HepG2 (cell line): Measurements from ENCODE around the gene INHBB. TPM values are rescaled to one million over a fixed set of nuclear protein-coding genes. Genes with fewer than 3 reads are reported as not detected.
A peak's percentile ranks its signal among the peaks of the same experiment; 100 is the strongest.

Experiments used
- AGO1 ChIP-seq: fragments of 200-400 bp; formaldehyde crosslinking; IDR thresholded peaks from 2 replicates; pipeline ENCODE4 v1.6.1; 2017; ENCODE audit warnings: mild to moderate bottlenecking, low read depth, low read length, moderate library complexity; ENCODE audit not compliant: poor library complexity, severe bottlenecking
- CBFB ChIP-seq: sonication (generic); formaldehyde crosslinking; IDR thresholded peaks from 2 replicates; pipeline ENCODE4 v1.4.0; 2020; ENCODE audit warnings: missing genetic modification reagents
- CCDC6 ChIP-seq: sonication (generic); formaldehyde crosslinking; IDR thresholded peaks from 2 replicates; pipeline ENCODE4 v1.8.1; 2022; ENCODE audit warnings: mild to moderate bottlenecking, missing genetic modification reagents, moderate library complexity
- MAFG ChIP-seq: sonication (generic); formaldehyde crosslinking; IDR thresholded peaks from 2 replicates; pipeline ENCODE4 v1.5.1; 2020; ENCODE audit warnings: mild to moderate bottlenecking, missing genetic modification reagents
- RXRB ChIP-seq: IDR thresholded peaks from 2 replicates; pipeline ENCODE4 v1.6.1; 2016; ENCODE audit warnings: borderline replicate concordance, missing genetic modification reagents, missing compliant biosample characterization
- SIN3B ChIP-seq: fragments of 150-350 bp; IDR thresholded peaks from 2 replicates; pipeline ENCODE4 v1.6.1; 2014; ENCODE audit warnings: low read length
- SPEN ChIP-seq: sonication (generic); formaldehyde crosslinking; IDR thresholded peaks from 2 replicates; pipeline ENCODE4 v1.5.1; 2020; ENCODE audit warnings: low read depth, mild to moderate bottlenecking, missing genetic modification reagents
- SYNCRIP ChIP-seq: fragments of 200-400 bp; formaldehyde crosslinking; IDR thresholded peaks from 2 replicates; pipeline ENCODE4 v1.6.1; 2018; ENCODE audit warnings: mild to moderate bottlenecking, low read depth, low read length; ENCODE audit not compliant: insufficient read depth
- ZMYM3 ChIP-seq: sonication (generic); formaldehyde crosslinking; IDR thresholded peaks from 2 replicates; pipeline ENCODE4 v1.5.1; 2020; ENCODE audit warnings: mild to moderate bottlenecking, missing genetic modification reagents
- ZNF24 ChIP-seq: fragments of 450-650 bp; IDR thresholded peaks from 2 replicates; pipeline ENCODE4 v1.6.1; 2017; ENCODE audit warnings: antibody characterized with exemption, mild to moderate bottlenecking
- ZNF567 ChIP-seq: sonication (generic); formaldehyde crosslinking; IDR thresholded peaks from 2 replicates; pipeline ENCODE4 v1.8.1; 2023; ENCODE audit warnings: mild to moderate bottlenecking, missing genetic modification reagents, borderline replicate concordance
- ZNF883 ChIP-seq: sonication (generic); formaldehyde crosslinking; IDR thresholded peaks from 2 replicates; pipeline ENCODE4 v1.5.1; 2020; ENCODE audit warnings: mild to moderate bottlenecking, missing genetic modification reagents; ENCODE audit errors: not compliant biosample characterization
- polyA plus RNA-seq, 8 experiments: library from polyadenylated mRNA; depleted of rRNA in 3 of 8; stranded (reverse) in 7 of 8; unstranded in 1 of 8; fragments of >200 nt; fragmentation: Illumina TruSeq in 4 of 8; extraction: Trizol in 4 of 8; gene quantifications; 2 replicates each; pipeline versions ENCODE4 v1.2.1 to v1.2.3, GENCODE V29; 2011 to 2016; ENCODE audit warnings: low read depth in 4 of 8, missing spikeins in 1 of 8, mixed read lengths in 1 of 8; ENCODE audit not compliant: insufficient read depth in 1 of 8
- total RNA-seq, 5 experiments: library from RNA; depleted of rRNA; stranded (reverse); fragments of >200 nt; fragmentation: Illumina TruSeq; extraction: Trizol; gene quantifications; 2 replicates each; pipeline ENCODE4 v1.2.3, GENCODE V29; 2016; ENCODE audit warnings: low read depth in 1 of 5
- TF ChIP-seq, protein P1 (sequence below): sonication (generic); formaldehyde crosslinking; IDR thresholded peaks from 2 replicates; pipeline ENCODE4 v1.8.0; 2022; ENCODE audit warnings: low read depth, missing genetic modification reagents
- TF ChIP-seq, protein P2 (sequence below): IDR thresholded peaks from 2 replicates; pipeline ENCODE4 v1.6.1; 2016; ENCODE audit warnings: low read depth, control low read depth
- TF ChIP-seq, protein P3 (sequence below): sonication (generic); formaldehyde crosslinking; IDR thresholded peaks from 2 replicates; pipeline ENCODE4 v1.4.0; 2020; ENCODE audit warnings: missing genetic modification reagents
- TF ChIP-seq, protein P4 (sequence below): sonication (generic); formaldehyde crosslinking; IDR thresholded peaks from 2 replicates; pipeline ENCODE4 v1.8.0; 2022; ENCODE audit warnings: missing genetic modification reagents, mild to moderate bottlenecking, inconsistent platforms, borderline replicate concordance
- TF ChIP-seq, protein P5 (sequence below): sonication (generic); formaldehyde crosslinking; IDR thresholded peaks from 2 replicates; pipeline ENCODE4 v1.5.1; 2020; ENCODE audit warnings: missing genetic modification reagents, mild to moderate bottlenecking, borderline replicate concordance
- TF ChIP-seq, protein P6 (sequence below): sonication (generic); formaldehyde crosslinking; IDR thresholded peaks from 2 replicates; pipeline ENCODE4 v1.5.0; 2020; ENCODE audit warnings: mild to moderate bottlenecking, missing genetic modification reagents

Gene INHBB
- total and polyA plus RNA-seq, 2 of the 13 experiments (the other 11 are each of a cell fraction or from before 2014, with no cell fraction given): 0.20 to 1.7 TPM

DNA sequence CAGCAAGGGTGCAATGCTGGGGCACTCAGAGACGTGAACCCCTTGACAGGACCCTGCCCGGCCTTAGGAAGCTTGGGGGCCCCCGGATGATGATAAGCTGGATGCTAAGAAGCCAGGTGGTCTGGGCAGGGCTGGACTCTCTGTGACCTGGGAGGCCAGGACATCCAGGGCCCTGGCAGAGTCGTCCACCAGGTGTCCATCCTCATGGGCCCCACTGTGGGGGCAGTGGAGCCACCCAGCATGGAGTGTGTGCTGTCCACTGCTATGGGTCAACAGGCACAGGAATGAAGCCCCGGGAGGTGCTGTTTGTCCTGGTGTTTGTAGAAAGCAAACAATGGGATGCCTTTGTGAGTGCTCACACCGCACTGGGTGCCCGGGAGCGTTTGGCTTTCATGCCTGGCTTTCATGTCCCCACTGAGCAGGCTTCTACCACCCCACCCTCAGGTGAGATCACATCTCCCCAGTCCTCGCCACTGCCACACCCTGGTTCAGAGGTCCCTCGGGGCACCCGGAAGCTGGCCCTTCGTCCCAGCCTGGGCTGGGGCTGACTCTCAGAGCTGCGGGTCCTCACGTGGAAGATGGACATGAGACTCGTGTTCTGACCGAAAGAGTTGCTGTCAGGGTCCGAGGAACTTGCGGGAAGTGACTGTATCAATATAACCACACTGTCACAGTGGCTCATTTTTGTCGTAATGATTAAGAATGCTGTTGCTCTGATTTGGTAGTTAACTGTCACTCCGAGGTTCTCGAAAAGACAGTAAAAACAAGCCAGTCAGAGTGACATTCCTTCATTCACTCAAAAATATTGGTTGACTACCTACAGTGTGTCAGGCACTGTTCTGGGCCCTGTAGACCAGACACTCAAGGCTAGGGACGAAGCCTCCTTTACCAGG lies 53.3 kb downstream of the INHBB start (continued):
- TF ChIP-seq, protein P1, sequence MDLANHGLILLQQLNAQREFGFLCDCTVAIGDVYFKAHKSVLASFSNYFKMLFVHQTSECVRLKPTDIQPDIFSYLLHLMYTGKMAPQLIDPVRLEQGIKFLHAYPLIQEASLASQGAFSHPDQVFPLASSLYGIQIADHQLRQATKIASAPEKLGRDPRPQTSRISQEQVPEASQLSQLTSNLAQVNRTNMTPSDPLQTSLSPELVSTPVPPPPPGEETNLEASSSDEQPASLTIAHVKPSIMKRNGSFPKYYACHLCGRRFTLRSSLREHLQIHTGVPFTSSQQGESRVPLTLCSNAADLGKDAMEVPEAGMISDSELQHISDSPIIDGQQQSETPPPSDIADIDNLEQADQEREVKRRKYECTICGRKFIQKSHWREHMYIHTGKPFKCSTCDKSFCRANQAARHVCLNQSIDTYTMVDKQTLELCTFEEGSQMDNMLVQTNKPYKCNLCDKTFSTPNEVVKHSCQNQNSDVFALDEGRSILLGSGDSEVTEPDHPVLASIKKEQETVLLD (CRISPR knock-in tag): no peak
- TF ChIP-seq ZNF24: no peak
- TF ChIP-seq SIN3B: no peak
- TF ChIP-seq, protein P2, sequence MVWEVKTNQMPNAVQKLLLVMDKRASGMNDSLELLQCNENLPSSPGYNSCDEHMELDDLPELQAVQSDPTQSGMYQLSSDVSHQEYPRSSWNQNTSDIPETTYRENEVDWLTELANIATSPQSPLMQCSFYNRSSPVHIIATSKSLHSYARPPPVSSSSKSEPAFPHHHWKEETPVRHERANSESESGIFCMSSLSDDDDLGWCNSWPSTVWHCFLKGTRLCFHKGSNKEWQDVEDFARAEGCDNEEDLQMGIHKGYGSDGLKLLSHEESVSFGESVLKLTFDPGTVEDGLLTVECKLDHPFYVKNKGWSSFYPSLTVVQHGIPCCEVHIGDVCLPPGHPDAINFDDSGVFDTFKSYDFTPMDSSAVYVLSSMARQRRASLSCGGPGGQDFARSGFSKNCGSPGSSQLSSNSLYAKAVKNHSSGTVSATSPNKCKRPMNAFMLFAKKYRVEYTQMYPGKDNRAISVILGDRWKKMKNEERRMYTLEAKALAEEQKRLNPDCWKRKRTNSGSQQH (CRISPR knock-in tag): no peak
- TF ChIP-seq, protein P3, sequence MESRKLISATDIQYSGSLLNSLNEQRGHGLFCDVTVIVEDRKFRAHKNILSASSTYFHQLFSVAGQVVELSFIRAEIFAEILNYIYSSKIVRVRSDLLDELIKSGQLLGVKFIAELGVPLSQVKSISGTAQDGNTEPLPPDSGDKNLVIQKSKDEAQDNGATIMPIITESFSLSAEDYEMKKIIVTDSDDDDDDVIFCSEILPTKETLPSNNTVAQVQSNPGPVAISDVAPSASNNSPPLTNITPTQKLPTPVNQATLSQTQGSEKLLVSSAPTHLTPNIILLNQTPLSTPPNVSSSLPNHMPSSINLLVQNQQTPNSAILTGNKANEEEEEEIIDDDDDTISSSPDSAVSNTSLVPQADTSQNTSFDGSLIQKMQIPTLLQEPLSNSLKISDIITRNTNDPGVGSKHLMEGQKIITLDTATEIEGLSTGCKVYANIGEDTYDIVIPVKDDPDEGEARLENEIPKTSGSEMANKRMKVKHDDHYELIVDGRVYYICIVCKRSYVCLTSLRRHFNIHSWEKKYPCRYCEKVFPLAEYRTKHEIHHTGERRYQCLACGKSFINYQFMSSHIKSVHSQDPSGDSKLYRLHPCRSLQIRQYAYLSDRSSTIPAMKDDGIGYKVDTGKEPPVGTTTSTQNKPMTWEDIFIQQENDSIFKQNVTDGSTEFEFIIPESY: peak; percentile 68; the same call in 1 of the 2 replicates
- no peak; the same call in 1 of the 2 replicates for TF ChIP-seq SPEN (CRISPR knock-in tag)
- TF ChIP-seq, protein P4, sequence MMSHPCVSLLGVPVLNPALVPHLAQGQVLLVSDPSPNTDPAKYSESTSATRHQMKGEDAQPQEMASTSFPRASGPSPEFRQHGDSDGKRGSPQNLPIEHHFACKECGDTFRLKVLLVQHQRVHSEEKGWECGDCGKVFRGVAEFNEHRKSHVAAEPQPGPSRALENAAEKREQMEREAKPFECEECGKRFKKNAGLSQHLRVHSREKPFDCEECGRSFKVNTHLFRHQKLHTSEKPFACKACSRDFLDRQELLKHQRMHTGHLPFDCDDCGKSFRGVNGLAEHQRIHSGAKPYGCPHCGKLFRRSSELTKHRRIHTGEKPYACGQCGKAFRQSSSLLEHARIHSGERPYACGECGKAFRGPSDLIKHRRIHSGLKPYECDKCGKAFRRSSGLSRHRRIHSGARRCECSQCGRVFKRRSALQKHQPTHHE (CRISPR knock-in tag): peak; percentile 80; the same call in 1 of the 2 replicates
- peak; percentile 82 for TF ChIP-seq RXRB
- no peak for TF ChIP-seq CBFB (CRISPR knock-in tag)
- TF ChIP-seq, protein P5, sequence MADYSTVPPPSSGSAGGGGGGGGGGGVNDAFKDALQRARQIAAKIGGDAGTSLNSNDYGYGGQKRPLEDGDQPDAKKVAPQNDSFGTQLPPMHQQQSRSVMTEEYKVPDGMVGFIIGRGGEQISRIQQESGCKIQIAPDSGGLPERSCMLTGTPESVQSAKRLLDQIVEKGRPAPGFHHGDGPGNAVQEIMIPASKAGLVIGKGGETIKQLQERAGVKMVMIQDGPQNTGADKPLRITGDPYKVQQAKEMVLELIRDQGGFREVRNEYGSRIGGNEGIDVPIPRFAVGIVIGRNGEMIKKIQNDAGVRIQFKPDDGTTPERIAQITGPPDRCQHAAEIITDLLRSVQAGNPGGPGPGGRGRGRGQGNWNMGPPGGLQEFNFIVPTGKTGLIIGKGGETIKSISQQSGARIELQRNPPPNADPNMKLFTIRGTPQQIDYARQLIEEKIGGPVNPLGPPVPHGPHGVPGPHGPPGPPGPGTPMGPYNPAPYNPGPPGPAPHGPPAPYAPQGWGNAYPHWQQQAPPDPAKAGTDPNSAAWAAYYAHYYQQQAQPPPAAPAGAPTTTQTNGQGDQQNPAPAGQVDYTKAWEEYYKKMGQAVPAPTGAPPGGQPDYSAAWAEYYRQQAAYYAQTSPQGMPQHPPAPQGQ (CRISPR knock-in tag): no peak
- TF ChIP-seq MAFG (CRISPR knock-in tag): no peak
- no peak for TF ChIP-seq AGO1
- TF ChIP-seq ZNF883 (CRISPR knock-in tag): no peak
- TF ChIP-seq CCDC6 (CRISPR knock-in tag): peak; percentile 90
- TF ChIP-seq ZMYM3 (CRISPR knock-in tag): peak; percentile 47; the same call in 1 of the 2 replicates
- TF ChIP-seq, protein P6, sequence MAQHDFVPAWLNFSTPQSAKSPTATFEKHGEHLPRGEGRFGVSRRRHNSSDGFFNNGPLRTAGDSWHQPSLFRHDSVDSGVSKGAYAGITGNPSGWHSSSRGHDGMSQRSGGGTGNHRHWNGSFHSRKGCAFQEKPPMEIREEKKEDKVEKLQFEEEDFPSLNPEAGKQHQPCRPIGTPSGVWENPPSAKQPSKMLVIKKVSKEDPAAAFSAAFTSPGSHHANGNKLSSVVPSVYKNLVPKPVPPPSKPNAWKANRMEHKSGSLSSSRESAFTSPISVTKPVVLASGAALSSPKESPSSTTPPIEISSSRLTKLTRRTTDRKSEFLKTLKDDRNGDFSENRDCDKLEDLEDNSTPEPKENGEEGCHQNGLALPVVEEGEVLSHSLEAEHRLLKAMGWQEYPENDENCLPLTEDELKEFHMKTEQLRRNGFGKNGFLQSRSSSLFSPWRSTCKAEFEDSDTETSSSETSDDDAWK (CRISPR knock-in tag): no peak
- TF ChIP-seq SYNCRIP: no peak
- no peak for TF ChIP-seq ZNF567 (CRISPR knock-in tag)
